ENCODE data around the gene PGBD1. TPM values are rescaled to one million over a fixed set of nuclear protein-coding genes. Genes with fewer than 3 reads are reported as not detected.

Gene PGBD1
- total and polyA plus RNA-seq, 2 of the 13 experiments (the other 11 are each of a cell fraction or from before 2014, with no cell fraction given) = 3.6 to 6.9 TPM

- TF ChIP-seq ISL2 (CRISPR knock-in tag; IDR thresholded peaks at IDR 0.05) (0 out of 2 replicates have a peak, but pooled peaks have one; percentile 22), ZGPAT (CRISPR knock-in tag; IDR thresholded peaks at IDR 0.05) (0 out of 2 replicates have a peak, but pooled peaks have one; percentile 21), ZNF17 (CRISPR knock-in tag; IDR thresholded peaks at IDR 0.05) (no peak), CEBPG (CRISPR knock-in tag; IDR thresholded peaks at IDR 0.05) (peak; percentile 90), ZNF333 (CRISPR knock-in tag; IDR thresholded peaks at IDR 0.05; ENCODE audit: borderline replicate concordance) (no peak), ZBTB49 (CRISPR knock-in tag; IDR thresholded peaks at IDR 0.05; ENCODE audit: borderline replicate concordance) (no peak), KLF13 (CRISPR knock-in tag; IDR thresholded peaks at IDR 0.05) (no peak), ZNF263 (CRISPR knock-in tag; IDR thresholded peaks at IDR 0.05) (no peak), RAD51 (IDR thresholded peaks at IDR 0.05; ENCODE audit: borderline replicate concordance) (no peak), ZNF543 (CRISPR knock-in tag; IDR thresholded peaks at IDR 0.05) (no peak)
These were observed 41.3 kb downstream of the PGBD1 start (continued) for GRCh38 chr6:28322661-28323060.

Data from HepG2 (cell line).